HCT116 (cell line): ENCODE data around the gene ARL15.

Source experiments
- CEBPB ChIP-seq: IDR thresholded peaks from 2 replicates; pipeline ENCODE4 v1.6.1; 2012; ENCODE audit warnings: low read depth
- CTCF ChIP-seq, 3 experiments: fragments of 200-600 bp in 1 of 3; sonication (generic) in 1 of 3; IDR thresholded peaks in 2 of 3; conservative IDR thresholded peaks in 1 of 3; 2 replicates each; pipeline ENCODE4 v1.5.1; 2012 to 2017; ENCODE audit warnings: low read depth in 2 of 3, low read length in 2 of 3, antibody characterized with exemption in 1 of 3, borderline replicate concordance in 1 of 3, control low read depth in 1 of 3, mild to moderate bottlenecking in 1 of 3, mixed read lengths in 1 of 3, mixed run types in 1 of 3, moderate library complexity in 1 of 3; ENCODE audit not compliant: insufficient read depth in 1 of 3
- EZH2 ChIP-seq: fragments of 200-600 bp; sonication (generic); IDR thresholded peaks from 2 replicates; pipeline ENCODE4 v1.6.1; 2017; ENCODE audit warnings: antibody characterized with exemption, mixed run types
- EZH2phosphoT487 ChIP-seq: fragments of 200-600 bp; IDR thresholded peaks from 2 replicates; pipeline ENCODE4 v1.6.1; 2018; ENCODE audit warnings: antibody characterized with exemption, borderline replicate concordance
- FOSL1 ChIP-seq: IDR thresholded peaks from 2 replicates; pipeline ENCODE4 v1.6.1; 2012; ENCODE audit warnings: low read depth
- JUND ChIP-seq: IDR thresholded peaks from 2 replicates; pipeline ENCODE4 v1.6.1; 2012
- POLR2A ChIP-seq: IDR thresholded peaks from 2 replicates; pipeline ENCODE4 v1.7.0; 2011; ENCODE audit warnings: borderline replicate concordance; ENCODE audit not compliant: insufficient read depth, insufficient read length; ENCODE audit errors: extremely low read depth
- POLR2AphosphoS5 ChIP-seq: IDR thresholded peaks from 2 replicates; pipeline ENCODE4 v1.6.1; 2011; ENCODE audit warnings: mild to moderate bottlenecking, low read depth, low read length, moderate library complexity
- REST ChIP-seq: IDR thresholded peaks from 2 replicates; pipeline ENCODE4 v1.6.1; 2012; ENCODE audit warnings: low read depth
- SP1 ChIP-seq: IDR thresholded peaks from 2 replicates; pipeline ENCODE4 v1.6.1; 2012; ENCODE audit warnings: low read depth
- ZNF274 ChIP-seq: fragments of 200-500 bp; sonication (Bioruptor generic); IDR thresholded peaks from 2 replicates; pipeline ENCODE4 v1.6.1; 2014; ENCODE audit warnings: mild to moderate bottlenecking, low read depth, low read length, inconsistent platforms
- TF ChIP-seq, protein P1 (sequence below): IDR thresholded peaks from 2 replicates; pipeline ENCODE4 v1.6.1; 2012

DNA sequence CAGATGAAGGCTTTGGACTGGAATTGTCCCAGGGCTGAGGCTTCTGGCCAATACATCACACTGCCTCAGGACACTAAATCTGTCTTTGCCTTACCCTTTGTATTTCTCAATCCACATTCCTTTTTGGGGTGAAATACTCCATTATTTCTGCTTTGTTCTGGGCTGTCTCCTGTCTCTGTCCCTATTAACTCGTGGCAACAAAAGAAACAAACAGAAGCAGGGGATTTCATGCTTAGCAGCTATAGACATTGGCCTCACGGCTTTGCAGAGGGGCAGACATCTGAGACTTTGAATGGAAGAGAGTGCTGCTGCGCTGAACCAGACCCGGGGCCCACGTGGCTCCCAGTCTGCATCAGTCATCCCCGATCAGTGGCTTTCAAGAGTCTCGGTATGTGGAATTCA is 129.7 kb downstream of the ARL15 start:
- TF ChIP-seq POLR2AphosphoS5 (no peak), CTCF (IDR thresholded peaks at IDR 0.05 in 2 of 3, conservative IDR thresholded peaks at IDR 0.05 in 1 of 3; ENCODE audit: borderline replicate concordance in 1 of 3, insufficient read depth in 1 of 3, low read depth in 2 of 3, low read length in 2 of 3) (no peak), ZNF274 (no peak), EZH2 (no peak), EZH2phosphoT487 (no peak), POLR2A (no peak), JUND (no peak), FOSL1 (no peak), CEBPB (no peak), REST (no peak), SP1 (no peak)
- TF ChIP-seq, protein P1, sequence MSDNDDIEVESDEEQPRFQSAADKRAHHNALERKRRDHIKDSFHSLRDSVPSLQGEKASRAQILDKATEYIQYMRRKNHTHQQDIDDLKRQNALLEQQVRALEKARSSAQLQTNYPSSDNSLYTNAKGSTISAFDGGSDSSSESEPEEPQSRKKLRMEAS, result no peak
